Uterus (tissue), 4 donors: ENCODE results near the gene DIS3L. TPM values are rescaled to one million over a fixed set of nuclear protein-coding genes. Genes with fewer than 3 reads are reported as not detected.
"Not testable (repeated sequence)": the region's sequence is repeated elsewhere in the genome, so short reads cannot be mapped to it uniquely, and the experiment has no call there.

ENCODE experiments used
- DNase-seq, 2 donors: peaks; one replicate each; pipeline ENCODE4 v3.0.0-alpha.2; 2019 to 2020
- H3K27ac ChIP-seq, 2 donors: fragments of 200-600 bp; sonication (generic); 1 replicate in 1 of 2; 2 replicates in 1 of 2; pipeline ENCODE4 v1.5.1; 2016 to 2018
- H3K27me3 ChIP-seq, 2 donors: fragments of 200-600 bp; sonication (generic); one replicate each; pipeline ENCODE4 v1.5.1; 2018 to 2019; ENCODE audit warnings: control low read depth in 1 of 2
- H3K36me3 ChIP-seq, 2 donors: fragments of 200-600 bp; sonication (generic); one replicate each; pipeline ENCODE4 v1.5.1; 2019; ENCODE audit warnings: control low read depth in 1 of 2
- H3K4me1 ChIP-seq, 2 donors: fragments of 200-600 bp; sonication (generic); one replicate each; pipeline ENCODE4 v1.5.1; 2018 to 2019; ENCODE audit warnings: control low read depth in 1 of 2
- H3K4me3 ChIP-seq, 2 donors: fragments of 200-600 bp; sonication (generic); 1 replicate in 1 of 2; 2 replicates in 1 of 2; pipeline ENCODE4 v1.5.1; 2018 to 2019; ENCODE audit warnings: mild to moderate bottlenecking in 1 of 2
- H3K9me3 ChIP-seq, 2 donors: fragments of 200-600 bp; sonication (generic); one replicate each; pipeline ENCODE4 v1.5.1; 2019; ENCODE audit warnings: control low read depth in 1 of 2
- POLR2A ChIP-seq, 2 donors: fragments of 450-650 bp; IDR thresholded peaks; one replicate each; pipeline ENCODE4 v1.6.1; 2016; ENCODE audit warnings: antibody characterized with exemption in 2 of 2, mild to moderate bottlenecking in 1 of 2, moderate library complexity in 1 of 2
- intact Hi-C: fragments of 100-400 bp; cut with DNase I; formaldehyde crosslinking; loops from one replicate; pipeline ENCODE4 v1.15.1; 2023; ENCODE audit warnings: low total_unique reads
- total RNA-seq, 4 donors: library from RNA; depleted of rRNA in 3 of 4; stranded (reverse); fragments of >200 nt in 3 of 4; gene quantifications; one replicate each; pipeline versions ENCODE4 v1.1.0 to v1.2.4, GENCODE V29; 2014 to 2023
- TF ChIP-seq, protein P1 (sequence below), 4 experiments: fragments of 200-600 bp in 2 of 4; fragments of 450-650 bp in 2 of 4; sonication (generic) in 2 of 4; IDR thresholded peaks; one replicate each; pipeline ENCODE4 v1.5.1; 2016 to 2019; ENCODE audit warnings: antibody characterized with exemption in 4 of 4, mild to moderate bottlenecking in 2 of 4, moderate library complexity in 1 of 4
- donor health status: DM: yes; HTN: yes; CAD: no.

DIS3L gene
- total RNA-seq, 4 donors from 2014 or later, result 15.1 to 68.7 (median 32.0) TPM

DNA sequence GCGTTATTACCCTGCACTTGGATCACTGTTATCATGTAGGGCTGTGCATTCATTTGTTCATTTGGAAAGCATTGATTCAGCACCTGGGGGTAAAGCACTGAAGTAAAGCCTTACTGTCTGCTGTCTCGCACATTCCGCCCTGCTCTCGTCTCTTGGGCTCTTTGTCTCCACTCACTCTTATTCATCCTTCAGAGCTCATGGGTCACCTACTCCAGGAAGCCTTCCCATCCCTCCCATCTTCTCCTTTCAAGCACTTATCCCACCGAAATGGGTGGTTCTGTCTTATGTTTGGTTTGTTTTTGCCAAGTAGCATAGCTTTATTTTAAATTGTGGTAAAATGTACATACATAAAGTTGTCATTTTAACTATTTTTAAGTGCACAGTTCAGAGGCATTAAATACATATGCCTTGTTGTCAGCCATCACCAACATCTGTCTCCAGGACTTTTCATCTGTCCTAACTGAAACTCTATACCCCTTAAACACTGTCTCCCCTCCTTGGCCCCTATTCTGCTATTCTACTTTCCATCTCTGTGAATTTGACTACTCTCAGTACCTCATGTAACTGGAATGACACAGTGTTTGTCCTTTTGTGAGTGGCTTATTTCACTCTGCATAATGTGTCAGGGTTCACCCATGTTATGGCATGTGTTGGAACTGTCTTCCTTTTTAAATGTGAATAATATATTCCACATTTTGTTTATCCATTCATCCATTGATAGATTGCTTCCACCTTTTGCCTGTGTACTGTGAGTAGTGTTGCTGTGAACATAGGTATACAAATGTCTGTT is 9.3 kb downstream of the DIS3L start:
- Histone ChIP-seq H3K36me3 (no peaks in the 10 kb centered on the region), H3K4me3 (no peak overlapping the region), H3K27ac (no peak overlapping the region), H3K9me3 (no peaks in the 10 kb centered on the region), H3K27me3 (no peaks in the 10 kb centered on the region), H3K4me1 (no peaks in the 10 kb centered on the region)
- no peak for TF ChIP-seq POLR2A (IDR thresholded peaks at IDR 0.05)
- TF ChIP-seq, protein P1, sequence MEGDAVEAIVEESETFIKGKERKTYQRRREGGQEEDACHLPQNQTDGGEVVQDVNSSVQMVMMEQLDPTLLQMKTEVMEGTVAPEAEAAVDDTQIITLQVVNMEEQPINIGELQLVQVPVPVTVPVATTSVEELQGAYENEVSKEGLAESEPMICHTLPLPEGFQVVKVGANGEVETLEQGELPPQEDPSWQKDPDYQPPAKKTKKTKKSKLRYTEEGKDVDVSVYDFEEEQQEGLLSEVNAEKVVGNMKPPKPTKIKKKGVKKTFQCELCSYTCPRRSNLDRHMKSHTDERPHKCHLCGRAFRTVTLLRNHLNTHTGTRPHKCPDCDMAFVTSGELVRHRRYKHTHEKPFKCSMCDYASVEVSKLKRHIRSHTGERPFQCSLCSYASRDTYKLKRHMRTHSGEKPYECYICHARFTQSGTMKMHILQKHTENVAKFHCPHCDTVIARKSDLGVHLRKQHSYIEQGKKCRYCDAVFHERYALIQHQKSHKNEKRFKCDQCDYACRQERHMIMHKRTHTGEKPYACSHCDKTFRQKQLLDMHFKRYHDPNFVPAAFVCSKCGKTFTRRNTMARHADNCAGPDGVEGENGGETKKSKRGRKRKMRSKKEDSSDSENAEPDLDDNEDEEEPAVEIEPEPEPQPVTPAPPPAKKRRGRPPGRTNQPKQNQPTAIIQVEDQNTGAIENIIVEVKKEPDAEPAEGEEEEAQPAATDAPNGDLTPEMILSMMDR (IDR thresholded peaks at IDR 0.05), result no peak
- DNase-seq, result no peak
- intact Hi-C loops, result no loop called here

DNA sequence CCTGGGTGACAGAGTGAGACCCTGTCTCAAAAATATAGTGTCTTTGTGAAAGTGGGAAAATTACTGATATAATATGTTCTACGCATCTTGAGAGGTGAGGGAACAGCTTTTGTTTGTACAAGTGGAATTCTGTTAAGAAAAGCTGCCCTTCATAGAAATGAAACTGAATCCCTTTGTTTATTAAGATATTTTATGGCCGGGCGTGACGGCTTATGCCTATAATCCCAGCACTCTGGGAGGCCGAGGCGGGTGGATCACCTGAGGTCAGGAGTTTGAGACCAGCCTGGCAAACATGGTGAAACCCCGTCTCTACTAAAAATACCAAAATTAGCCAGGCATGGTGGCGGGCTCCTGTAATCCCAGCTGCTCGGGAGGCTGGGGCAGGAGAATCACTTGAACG is 11.1 kb downstream of the DIS3L start:
- DNase-seq, H3K27me3 ChIP-seq, H3K36me3 ChIP-seq, intact Hi-C loops, H3K4me1 ChIP-seq, H3K27ac ChIP-seq, H3K9me3 ChIP-seq, H3K4me3 ChIP-seq: not testable (repeated sequence)

DNA sequence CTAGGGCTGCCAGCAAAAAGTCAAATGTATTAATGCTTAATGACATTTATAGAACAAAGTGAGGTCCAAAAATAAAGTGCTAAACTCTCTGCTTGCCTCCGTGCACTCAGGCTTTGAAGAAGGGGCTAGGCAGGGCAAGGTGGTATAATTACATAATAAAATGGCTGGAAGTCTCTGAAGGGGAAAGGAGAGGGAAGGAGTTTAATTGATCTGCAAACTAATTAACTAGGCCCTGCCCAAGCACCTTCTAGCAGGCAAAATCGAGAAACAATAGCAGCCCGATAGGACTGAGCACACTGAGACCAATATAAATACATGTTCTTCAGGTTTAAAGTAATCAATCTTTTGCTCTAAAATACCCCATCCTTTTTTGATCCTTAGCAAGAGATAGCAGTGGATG is 13.0 kb downstream of the DIS3L start:
- intact Hi-C loops, result no loop called here
- TF ChIP-seq POLR2A (IDR thresholded peaks at IDR 0.05), result no peak
- TF ChIP-seq, protein P1 (IDR thresholded peaks at IDR 0.05), result no peak
- DNase-seq, result no peak
- H3K27ac ChIP-seq, result no peak overlapping the region
- no peaks in the 10 kb centered on the region for H3K36me3 ChIP-seq
- H3K27me3 ChIP-seq, result no peaks in the 10 kb centered on the region
- H3K4me1 ChIP-seq, result no peaks in the 10 kb centered on the region
- H3K9me3 ChIP-seq, result no peaks in the 10 kb centered on the region
- no peak overlapping the region for H3K4me3 ChIP-seq

DNA sequence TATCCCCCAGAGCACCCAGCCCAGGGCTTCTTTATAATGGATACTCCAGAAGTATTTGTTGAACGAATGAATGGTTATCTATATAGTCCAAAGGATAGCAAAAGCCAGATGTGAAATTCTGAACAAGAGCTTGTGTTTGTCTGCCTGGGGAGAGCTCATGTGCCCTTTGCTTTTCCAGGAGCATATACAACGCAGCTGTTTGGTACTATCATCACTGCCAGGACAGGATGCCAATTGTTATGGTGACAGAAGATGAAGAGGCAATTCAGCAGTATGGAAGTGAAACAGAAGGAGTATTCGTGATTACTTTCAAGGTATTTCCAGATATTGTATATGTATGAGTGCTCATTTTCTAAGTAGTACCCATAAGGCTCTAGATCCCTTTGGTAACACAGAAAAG is 15.2 kb downstream of the DIS3L start:
- intact Hi-C loops, result no loop called here
- no peaks in the 10 kb centered on the region for H3K27me3 ChIP-seq
- no peak for TF ChIP-seq POLR2A (IDR thresholded peaks at IDR 0.05)
- TF ChIP-seq, protein P1 (IDR thresholded peaks at IDR 0.05), result no peak
- no peaks in the 10 kb centered on the region for H3K36me3 ChIP-seq
- no peak overlapping the region for H3K4me3 ChIP-seq
- H3K27ac ChIP-seq, result no peak overlapping the region
- H3K4me1 ChIP-seq, result no peaks in the 10 kb centered on the region
- H3K9me3 ChIP-seq, result no peaks in the 10 kb centered on the region
- DNase-seq, result no peak

DNA sequence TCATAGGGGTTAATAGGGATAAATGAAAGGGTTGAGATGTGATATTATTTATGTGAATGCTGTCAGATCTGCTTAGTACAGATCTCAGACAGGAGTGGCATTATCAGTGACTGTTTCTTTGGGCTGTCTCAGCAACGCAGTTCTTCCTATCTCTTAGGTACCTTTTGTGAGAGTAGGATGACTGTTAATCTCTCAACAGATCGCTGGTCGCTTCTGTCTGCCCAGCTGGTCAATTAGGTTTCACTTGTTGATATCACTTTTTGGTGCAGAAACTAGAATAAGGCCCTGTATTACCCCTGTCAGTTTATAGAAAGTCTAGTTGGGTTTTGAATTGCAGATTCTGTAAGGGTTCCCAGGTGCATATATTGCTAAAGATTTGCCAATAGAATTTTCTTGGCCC is 16.5 kb downstream of the DIS3L start:
- TF ChIP-seq, protein P1 (IDR thresholded peaks at IDR 0.05), result no peak
- TF ChIP-seq POLR2A (IDR thresholded peaks at IDR 0.05), result no peak
- DNase-seq, result no peak
- Histone ChIP-seq H3K36me3 (no peaks in the 10 kb centered on the region), H3K4me3 (no peak overlapping the region), H3K27ac (no peak overlapping the region), H3K27me3 (no peaks in the 10 kb centered on the region), H3K4me1 (no peaks in the 10 kb centered on the region), H3K9me3 (no peaks in the 10 kb centered on the region)
- intact Hi-C loops, result no loop called here
